SU-DHL-6 (cell line): Measurements from ENCODE around the gene METTL17.

Source experiments
- H2AFZ ChIP-seq: fragments of 200-600 bp; sonication (generic); 2 replicates; pipeline ENCODE4 v1.6.1; 2014; ENCODE audit warnings: low read depth, mild to moderate bottlenecking, moderate library complexity, mixed read lengths, antibody characterized with exemption, low read length; ENCODE audit not compliant: severe bottlenecking
- H3F3A ChIP-seq: fragments of 200-600 bp; shearing (Covaris generic); 2 replicates; pipeline ENCODE4 v1.6.0; 2016; ENCODE audit warnings: antibody characterized with exemption, mild to moderate bottlenecking; ENCODE audit not compliant: insufficient read depth
- H3K27ac ChIP-seq: fragments of 200-600 bp; sonication (generic); 2 replicates; pipeline ENCODE4 v1.5.1; 2016; ENCODE audit warnings: low read depth, mild to moderate bottlenecking, low read length, moderate library complexity, mixed read lengths
- H3K27me3 ChIP-seq: fragments of 200-600 bp; sonication (generic), shearing (Covaris generic); 2 replicates; pipeline ENCODE4 v1.6.0; 2014; ENCODE audit warnings: mild to moderate bottlenecking, low read length
- H3K36me3 ChIP-seq: fragments of 200-600 bp; sonication (generic); 2 replicates; pipeline ENCODE4 v1.6.1; 2014; ENCODE audit warnings: mild to moderate bottlenecking, low read length, mixed read lengths
- H3K4me2 ChIP-seq: fragments of 300-600, 200-600 bp; shearing (Covaris generic), sonication (generic); 2 replicates; pipeline ENCODE4 v1.6.0; 2014; ENCODE audit warnings: low read length, low read depth, mild to moderate bottlenecking; ENCODE audit not compliant: poor library complexity, severe bottlenecking
- H3K4me3 ChIP-seq: fragments of 200-600 bp; sonication (generic); 2 replicates; pipeline ENCODE4 v1.5.1; 2014; ENCODE audit warnings: antibody characterized with exemption, low read length, mild to moderate bottlenecking, mixed read lengths; ENCODE audit not compliant: insufficient read depth, poor library complexity, severe bottlenecking
- H3K79me2 ChIP-seq: fragments of 200-600 bp; sonication (generic); 2 replicates; pipeline ENCODE4 v1.6.1; 2014; ENCODE audit warnings: mild to moderate bottlenecking, low read length, moderate library complexity; ENCODE audit not compliant: insufficient read depth
- H3K9ac ChIP-seq: fragments of 200-600 bp; sonication (generic); 2 replicates; pipeline ENCODE4 v1.7.0; 2014; ENCODE audit warnings: mild to moderate bottlenecking, low read length
- H3K9me2 ChIP-seq: fragments of 200-600 bp; sonication (generic); replicated peaks from 2 replicates; pipeline ENCODE4 v1.6.1; 2014; ENCODE audit warnings: low read length; ENCODE audit not compliant: insufficient read depth
- H3K9me3 ChIP-seq: fragments of 200-600 bp; sonication (generic); 2 replicates; pipeline ENCODE4 v1.6.1; 2014; ENCODE audit warnings: low read length, mixed read lengths; ENCODE audit not compliant: insufficient read depth
- H4K20me1 ChIP-seq: fragments of 200-600 bp; sonication (generic); 2 replicates; pipeline ENCODE4 v1.6.1; 2014; ENCODE audit warnings: low read depth, mild to moderate bottlenecking, antibody characterized with exemption, low read length, moderate library complexity, mixed read lengths
- EZH2phosphoT487 ChIP-seq: fragments of 200-600 bp; sonication (generic), shearing (Covaris generic); conservative IDR thresholded peaks from 2 replicates; pipeline ENCODE4 v1.6.1; 2018; ENCODE audit warnings: mild to moderate bottlenecking, antibody characterized with exemption, low read length, moderate library complexity, mixed read lengths
- TF ChIP-seq, protein P1 (sequence below): fragments of 200-600 bp; sonication (generic); IDR thresholded peaks from one replicate; pipeline ENCODE4 v1.5.1; 2017; ENCODE audit warnings: antibody characterized with exemption, mild to moderate bottlenecking, low read length, moderate library complexity; ENCODE audit not compliant: insufficient read depth, poor library complexity, severe bottlenecking

The METTL17 gene

GRCh38 chr14:20997564-20997963 is 7.8 kb downstream of the METTL17 start:
- Histone ChIP-seq H3K4me2 (no peak overlapping the region), H3K9ac (no peak overlapping the region), H2AFZ (no peak overlapping the region), H3K4me3 (no peak overlapping the region), H3K36me3 (peaks cover 15% of the 10 kb centered on the region), H3F3A (no peaks in the 10 kb centered on the region), H3K9me3 (no peaks in the 10 kb centered on the region), H4K20me1 (no peaks in the 10 kb centered on the region), H3K27ac (no peak overlapping the region), H3K9me2 (no peaks in the 10 kb centered on the region), H3K27me3 (no peaks in the 10 kb centered on the region), H3K79me2 (no peaks in the 10 kb centered on the region)
- TF ChIP-seq EZH2phosphoT487 = no peak
- TF ChIP-seq, protein P1, sequence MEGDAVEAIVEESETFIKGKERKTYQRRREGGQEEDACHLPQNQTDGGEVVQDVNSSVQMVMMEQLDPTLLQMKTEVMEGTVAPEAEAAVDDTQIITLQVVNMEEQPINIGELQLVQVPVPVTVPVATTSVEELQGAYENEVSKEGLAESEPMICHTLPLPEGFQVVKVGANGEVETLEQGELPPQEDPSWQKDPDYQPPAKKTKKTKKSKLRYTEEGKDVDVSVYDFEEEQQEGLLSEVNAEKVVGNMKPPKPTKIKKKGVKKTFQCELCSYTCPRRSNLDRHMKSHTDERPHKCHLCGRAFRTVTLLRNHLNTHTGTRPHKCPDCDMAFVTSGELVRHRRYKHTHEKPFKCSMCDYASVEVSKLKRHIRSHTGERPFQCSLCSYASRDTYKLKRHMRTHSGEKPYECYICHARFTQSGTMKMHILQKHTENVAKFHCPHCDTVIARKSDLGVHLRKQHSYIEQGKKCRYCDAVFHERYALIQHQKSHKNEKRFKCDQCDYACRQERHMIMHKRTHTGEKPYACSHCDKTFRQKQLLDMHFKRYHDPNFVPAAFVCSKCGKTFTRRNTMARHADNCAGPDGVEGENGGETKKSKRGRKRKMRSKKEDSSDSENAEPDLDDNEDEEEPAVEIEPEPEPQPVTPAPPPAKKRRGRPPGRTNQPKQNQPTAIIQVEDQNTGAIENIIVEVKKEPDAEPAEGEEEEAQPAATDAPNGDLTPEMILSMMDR = no peak

DNA sequence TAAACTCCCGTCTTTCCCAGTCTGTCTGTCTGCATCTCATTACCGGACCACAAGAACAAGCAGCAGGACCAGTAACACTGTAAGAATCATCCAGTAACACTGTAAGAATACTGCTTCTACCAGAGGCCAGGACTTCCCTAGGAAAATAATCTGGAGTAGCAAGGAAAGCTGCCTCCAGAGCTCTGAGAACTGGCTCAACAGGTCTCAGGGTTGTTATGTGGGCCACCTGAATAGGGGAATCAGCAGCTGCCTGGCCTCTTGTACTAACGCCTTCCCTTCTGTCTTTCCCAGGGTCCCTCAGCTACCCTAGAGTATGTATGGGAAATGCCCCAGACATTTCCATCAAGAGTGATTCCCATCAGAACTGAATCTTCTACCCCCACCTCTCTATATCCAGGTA is 8.4 kb downstream of the METTL17 start:
- no peaks in the 10 kb centered on the region for H3K27me3 ChIP-seq
- no peak overlapping the region for H3K4me2 ChIP-seq
- H3K9ac ChIP-seq = no peak overlapping the region
- TF ChIP-seq EZH2phosphoT487 = no peak
- TF ChIP-seq, protein P1 = no peak
- H4K20me1 ChIP-seq = no peaks in the 10 kb centered on the region
- H3K36me3 ChIP-seq = peaks cover 10% of the 10 kb centered on the region
- H3K9me3 ChIP-seq = no peaks in the 10 kb centered on the region
- no peaks in the 10 kb centered on the region for H3F3A ChIP-seq
- no peaks in the 10 kb centered on the region for H3K79me2 ChIP-seq
- no peak overlapping the region for H3K4me3 ChIP-seq
- H3K27ac ChIP-seq = no peak overlapping the region
- H3K9me2 ChIP-seq = no peaks in the 10 kb centered on the region
- H2AFZ ChIP-seq = no peak overlapping the region

DNA sequence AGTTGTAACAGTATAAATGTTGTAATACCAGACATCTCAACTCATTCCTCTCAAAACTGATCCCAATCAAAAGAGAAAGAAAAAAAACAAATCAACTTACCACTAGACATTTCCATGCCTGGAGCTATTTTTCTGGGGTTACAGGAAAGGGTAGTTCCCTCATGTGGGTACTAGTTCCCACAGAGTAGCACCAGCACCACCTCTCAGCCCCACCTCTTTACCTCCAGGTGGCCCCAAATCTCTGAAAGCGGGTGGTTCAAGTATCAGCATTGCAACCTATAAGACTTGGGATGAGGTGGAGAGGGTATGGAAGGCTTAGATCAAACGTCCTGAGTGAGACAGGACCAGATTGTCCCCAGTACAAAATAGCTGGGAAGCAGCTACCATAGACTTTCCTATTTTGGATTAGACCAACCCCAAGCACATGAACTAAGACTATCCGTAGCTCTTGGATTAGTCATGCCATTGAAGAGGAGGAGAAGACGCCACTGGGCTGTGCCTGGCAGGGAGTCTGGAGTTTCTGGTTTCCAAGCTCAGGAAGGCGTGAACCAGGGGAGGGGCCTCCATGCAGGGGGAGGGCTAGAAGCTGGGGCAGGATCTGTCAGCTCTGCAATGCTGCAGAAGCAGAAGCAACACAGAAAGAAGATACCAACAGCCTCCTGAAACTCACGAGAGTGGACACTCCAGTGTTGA is 9.0 kb downstream of the METTL17 start, which contains the start of gene SLC39A2:
Gene SLC39A2 (plus strand): TSS at position 620 of the 693 bp plus-strand sequence. CDS start 154 bp downstream, outside the sequence.
- TF ChIP-seq, protein P1 = no peak
- TF ChIP-seq EZH2phosphoT487 = no peak

More for the DNA sequence above, 9.0 kb downstream of the METTL17 start, which contains the start of gene SLC39A2:
- Histone ChIP-seq H3F3A (no peaks in the 10 kb centered on the region), H3K4me3 (no peak within 1 kb of the TSS), H3K4me2 (no peak within 1 kb of the TSS), H4K20me1 (no peaks in the 10 kb centered on the region), H3K27me3 (no peaks in the 10 kb centered on the region), H3K9me2 (no peaks in the 10 kb centered on the region), H3K9me3 (no peaks in the 10 kb centered on the region), H3K9ac (no peak within 1 kb of the TSS), H3K79me2 (no peaks in the 10 kb centered on the region), H3K36me3 (peaks cover 7% of the 10 kb centered on the region; the same call in 1 of the 2 replicates), H2AFZ (no peak within 1 kb of the TSS), H3K27ac (no peak within 1 kb of the TSS)
